HG03159 (cell line): ENCODE results near the gene RPS6KA5.

Experiments used
- ATAC-seq: cut with Tn5 transposase; IDR thresholded peaks from one replicate; pipeline ENCODE4 v1.9.1; 2021; ENCODE audit warnings: mild to moderate bottlenecking, moderate library complexity; ENCODE audit not compliant: unreplicated experiment

RPS6KA5 gene

DNA sequence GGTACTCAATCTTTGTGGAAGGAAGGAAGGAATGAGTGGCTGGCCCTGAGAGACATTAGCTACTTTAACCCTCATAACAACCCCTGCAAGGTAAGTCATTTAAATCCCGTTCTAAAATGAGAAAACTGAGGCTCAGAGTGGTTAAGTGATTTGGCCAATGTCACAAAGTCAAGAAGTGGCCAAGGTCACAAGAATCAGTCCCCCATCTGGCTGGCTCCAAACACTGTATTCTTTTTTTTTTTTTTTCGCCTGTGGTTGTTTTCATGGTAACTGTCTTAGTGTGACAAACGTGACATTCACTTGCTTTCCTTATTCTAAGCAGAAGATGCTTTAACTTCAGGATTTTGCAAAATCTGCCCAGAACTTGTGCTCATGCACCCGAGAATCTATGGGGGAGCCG is 247.0 kb downstream of the RPS6KA5 start:
- no peak for ATAC-seq

GRCh38 chr14:90812109-90812508 is 248.3 kb downstream of the RPS6KA5 start:
- ATAC-seq = no peak

DNA sequence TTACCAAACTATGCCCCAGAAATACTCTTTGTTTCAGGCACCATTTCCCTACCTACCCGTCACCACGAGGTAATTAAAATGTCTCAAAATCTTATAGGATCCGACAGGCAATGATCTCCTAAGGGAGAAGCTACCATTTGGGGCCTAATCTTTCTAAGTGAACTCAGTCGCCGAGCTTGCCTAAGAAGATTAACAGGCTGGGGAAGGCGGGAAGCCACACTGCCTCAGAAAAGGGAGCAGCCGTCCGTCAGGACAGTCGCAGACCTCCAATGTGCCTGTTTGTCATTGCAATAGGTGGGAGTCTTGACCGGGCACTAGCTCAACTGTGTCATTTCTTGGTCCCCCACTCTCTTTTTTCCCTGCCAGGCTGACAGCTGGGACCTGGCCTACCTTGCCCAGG is 248.8 kb downstream of the RPS6KA5 start:
- ATAC-seq = no peak

GRCh38 chr14:90810806-90811205 is 249.6 kb downstream of the RPS6KA5 start:
- no peak for ATAC-seq

DNA sequence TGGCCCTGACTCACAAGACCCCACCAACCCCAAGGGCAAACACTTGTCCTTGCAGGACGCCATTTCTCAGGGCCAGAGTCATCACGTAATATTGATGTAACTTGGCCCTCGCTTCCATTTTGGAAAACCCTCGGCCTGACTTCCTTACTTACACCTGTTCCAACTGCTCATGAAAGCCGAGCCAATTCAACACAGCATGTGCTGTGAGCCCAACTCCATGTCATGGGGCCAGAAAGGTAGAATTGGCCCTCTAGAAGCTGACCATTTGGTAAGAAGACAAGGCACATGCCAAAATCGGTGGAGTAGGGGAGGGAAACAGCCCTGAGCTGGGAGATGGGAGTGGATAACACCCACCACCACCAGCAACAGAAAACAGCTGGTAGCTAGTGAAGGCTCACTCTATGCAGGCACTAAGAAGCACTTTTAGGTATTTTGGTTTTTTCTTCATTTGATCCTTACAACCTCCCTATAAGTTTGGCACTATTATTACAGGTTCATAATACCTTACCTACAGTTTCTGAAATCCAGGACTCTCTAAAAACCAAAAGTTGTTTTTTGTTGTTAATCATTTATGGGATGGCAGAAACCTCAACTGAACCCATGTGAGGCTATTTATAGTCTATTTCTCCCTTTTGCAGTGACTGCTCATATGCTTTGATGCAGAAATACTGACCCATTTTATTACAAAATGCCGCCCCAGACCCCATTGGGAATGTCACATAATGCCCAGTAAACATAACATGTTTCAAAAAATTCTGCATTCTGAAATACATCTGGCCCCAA is 250.7 kb downstream of the RPS6KA5 start:
- no peak for ATAC-seq

DNA sequence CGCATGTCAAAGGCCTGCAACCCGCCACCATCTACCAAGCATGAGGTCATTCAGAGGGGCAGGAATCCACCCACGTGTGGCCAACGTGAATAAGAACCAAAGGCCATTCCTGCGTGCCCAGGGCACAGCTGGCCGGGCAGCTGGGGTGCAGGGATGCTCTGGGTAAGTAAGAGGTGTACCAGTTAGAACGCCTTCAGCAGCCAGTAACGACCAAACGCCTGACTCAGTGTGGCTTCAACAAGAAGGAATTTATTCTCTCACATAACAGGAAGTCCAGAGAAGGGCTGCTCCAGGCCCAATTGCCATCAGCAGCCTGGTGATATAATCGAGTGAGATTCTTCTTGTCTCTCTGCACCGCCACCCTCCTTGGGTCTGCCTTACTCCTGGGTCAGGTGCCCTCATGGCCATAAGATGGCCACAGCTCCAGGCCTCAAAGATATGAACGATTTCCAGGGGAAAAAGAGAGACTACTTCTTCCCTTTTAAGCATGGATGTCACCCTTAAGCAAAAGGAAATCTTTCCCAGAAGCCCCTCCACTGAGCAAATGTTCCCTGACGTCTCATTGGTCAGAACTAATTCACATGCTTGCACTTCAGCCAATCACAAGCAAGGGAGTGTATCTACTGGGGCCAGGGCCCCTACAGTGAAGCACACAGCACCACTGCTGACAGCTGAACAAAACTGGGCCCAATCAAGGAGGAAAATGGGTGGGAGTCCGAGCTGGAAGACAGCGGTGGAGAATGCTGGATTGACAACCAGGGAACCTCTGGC is 251.5 kb downstream of the RPS6KA5 start:
- no peak for ATAC-seq

GRCh38 chr14:90807060-90807459 is 253.4 kb downstream of the RPS6KA5 start:
- no peak for ATAC-seq

DNA sequence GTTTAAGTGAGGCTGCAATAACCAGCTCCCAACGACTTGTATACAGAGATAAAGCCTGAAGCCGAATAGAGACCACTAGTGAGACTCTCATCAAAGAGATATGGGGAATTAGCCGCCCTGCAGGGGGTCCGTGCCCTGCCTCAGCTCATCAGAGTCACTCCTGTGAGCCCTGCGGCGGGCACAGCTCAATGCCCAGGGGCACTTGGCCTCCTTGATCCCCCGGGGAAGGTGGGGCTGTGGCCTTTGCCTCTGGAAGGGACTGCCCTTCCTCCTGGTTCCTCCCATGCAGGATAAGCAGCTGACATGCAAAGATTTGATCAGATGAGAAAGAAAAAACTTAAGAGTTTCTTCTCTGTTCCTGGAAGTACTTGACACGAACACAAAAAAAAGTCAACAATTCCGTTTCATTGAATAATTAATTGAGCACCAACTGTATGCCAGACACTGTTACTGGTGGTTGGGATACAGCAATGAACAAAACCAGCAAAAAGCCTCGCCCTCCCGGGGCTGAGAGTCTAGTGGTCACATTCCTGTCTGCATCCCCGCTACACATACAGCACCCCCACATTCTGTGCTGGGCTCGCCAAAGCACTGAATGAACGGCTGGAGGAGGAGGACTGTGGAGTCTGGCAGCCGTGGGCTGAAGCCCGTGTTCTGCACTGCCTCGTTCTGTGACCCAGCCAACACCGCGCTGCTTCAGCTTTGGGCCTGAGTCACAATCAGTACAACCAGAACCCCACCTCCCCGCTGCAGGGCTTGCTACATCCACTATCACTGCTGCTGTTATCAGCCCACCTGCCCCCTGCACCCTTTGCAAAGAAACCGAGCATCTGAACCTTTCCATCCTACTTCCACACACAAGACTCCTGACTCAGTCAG is 254.5 kb downstream of the RPS6KA5 start:
- ATAC-seq = no peak

DNA sequence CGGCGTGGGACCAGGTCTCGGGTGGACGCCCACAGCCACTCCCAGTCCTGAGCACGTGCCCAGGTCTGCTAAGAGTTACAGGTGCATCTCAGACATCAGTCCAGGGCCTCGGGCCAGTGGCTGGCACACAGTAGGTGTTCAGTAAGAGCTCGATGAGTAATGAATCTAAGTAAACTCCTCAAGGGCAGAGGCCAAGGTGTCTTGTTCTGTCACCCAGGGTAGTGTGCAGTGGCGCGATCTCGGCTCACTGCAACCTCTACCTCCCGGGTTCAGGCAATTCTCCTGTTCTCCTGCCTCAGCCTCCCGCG is 255.4 kb downstream of the RPS6KA5 start:
- ATAC-seq = no peak

GRCh38 chr14:90804292-90805083 is 256.0 kb downstream of the RPS6KA5 start:
- ATAC-seq = no peak

GRCh38 chr14:90803249-90803648 is 257.2 kb downstream of the RPS6KA5 start:
- no peak for ATAC-seq

DNA sequence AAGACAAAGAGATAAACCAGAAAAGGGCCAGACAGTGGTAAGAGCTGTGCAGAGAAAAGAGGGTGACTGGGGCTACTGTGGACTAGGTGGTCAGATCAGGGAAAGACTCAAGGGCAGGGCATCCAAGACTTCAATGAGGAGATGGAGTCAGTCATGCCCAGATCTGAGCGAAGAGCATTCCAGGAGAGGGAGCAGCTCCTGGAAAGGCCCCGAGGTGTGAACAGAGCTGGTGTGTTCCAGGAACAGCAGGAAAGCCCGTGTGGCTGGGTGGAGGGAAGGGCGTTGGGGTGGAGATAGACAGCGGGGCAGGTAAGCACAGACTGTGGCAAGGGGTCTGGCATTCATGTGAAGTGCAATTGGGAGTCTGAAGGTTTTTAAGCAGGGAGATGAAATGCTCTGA is 261.0 kb downstream of the RPS6KA5 start:
- no peak for ATAC-seq

- no peak for ATAC-seq
Measured at GRCh38 chr14:90797919-90798318, 262.5 kb downstream of the RPS6KA5 start.
